ENCODE measurements around the gene TBK1. TPM values are rescaled to one million over a fixed set of nuclear protein-coding genes. Genes with fewer than 3 reads are reported as not detected.
"Not testable (repeated sequence)": the region's sequence is repeated elsewhere in the genome, so short reads cannot be mapped to it uniquely, and the experiment has no call there.

Gene TBK1
- polyA plus RNA-seq, 3 donors = 14.3 to 24.7 (median 15.5) TPM

GRCh38 chr12:64534672-64535199 lies 82.8 kb downstream of the TBK1 start:
- H3K4me3 ChIP-seq (replicated peaks in 1 of 3; ENCODE audit: low read depth in 2 of 3, low read length in 3 of 3) = no peak overlapping the region
- H3K9ac ChIP-seq (ENCODE audit: insufficient read depth, low read length, poor library complexity, severe bottlenecking) = no peak overlapping the region
- H2AFZ ChIP-seq (ENCODE audit: insufficient read depth, low read depth, low read length, poor library complexity, severe bottlenecking) = no peak overlapping the region
- DNase-seq = no peak
- Mint-ChIP-seq H3K4me1 (peaks cover 4% of the 10 kb centered on the region), H3K27ac (no peak overlapping the region), H3K36me3 (no peaks in the 10 kb centered on the region), H3K9me3 (no peaks in the 10 kb centered on the region), H3K4me3 (no peak overlapping the region), H3K27me3 (ENCODE audit: low read depth in 3 of 3) (peaks cover 3 to 10% (median 5%) of the 10 kb centered on the region in 3 donors)
- no peaks in the 10 kb centered on the region for H3K27me3 ChIP-seq (ENCODE audit: control insufficient read depth in 2 of 2, insufficient read depth in 2 of 2, low read length in 2 of 2)
- no peaks in the 10 kb centered on the region for H3K9me3 ChIP-seq (replicated peaks in 1 of 2; ENCODE audit: control insufficient read depth in 1 of 2, insufficient read depth in 1 of 2, low read length in 2 of 2)
- no peak overlapping the region for H3K27ac ChIP-seq (ENCODE audit: low read depth in 1 of 2, low read length in 2 of 2)
- no peaks in the 10 kb centered on the region for H3K36me3 ChIP-seq (replicated peaks in 1 of 2; ENCODE audit: control insufficient read depth in 1 of 2, insufficient read depth in 2 of 2, low read length in 2 of 2)
- H3K79me2 ChIP-seq (ENCODE audit: insufficient read depth, low read length) = no peaks in the 10 kb centered on the region
- H3K4me1 ChIP-seq (ENCODE audit: control insufficient read depth in 1 of 2, insufficient read depth in 2 of 2, low read length in 2 of 2) = no peaks in the 10 kb centered on the region
- no peak for TF ChIP-seq CTCF (IDR thresholded peaks at IDR 0.05)
- no peaks in the 10 kb centered on the region for H4K20me1 ChIP-seq (ENCODE audit: insufficient read depth, low read length)
- no CpG with 5 or more reads among the region's 6 CpGs for WGBS (ENCODE audit: insufficient coverage)
- H3K4me2 ChIP-seq (replicated peaks; ENCODE audit: extremely low read depth, low read length, poor library complexity, severe bottlenecking) = no peak overlapping the region
- intact Hi-C loops (cut with micrococcal nuclease) = no loop called here

DNA sequence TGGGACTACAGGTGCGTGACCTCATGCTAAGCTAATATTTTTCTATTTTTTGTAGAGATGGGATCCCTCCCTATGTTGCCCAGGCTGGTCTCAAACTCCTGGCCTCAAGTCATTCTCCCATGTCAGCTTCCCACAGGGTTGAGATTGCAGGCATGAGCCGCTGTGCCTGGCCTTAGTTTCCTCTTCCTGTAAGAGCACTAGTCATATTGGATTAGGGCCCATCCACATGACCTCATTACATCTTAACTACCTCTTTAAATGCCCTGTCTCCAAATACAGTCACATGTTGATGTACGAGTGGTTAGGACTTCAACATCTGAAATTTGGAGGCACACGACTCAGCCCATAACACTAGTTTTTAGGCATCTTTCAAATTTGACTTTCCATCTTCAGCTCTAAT lies 86.2 kb downstream of the TBK1 start:
- peak in 1 of 3 donors; percentile 19 for DNase-seq
- Mint-ChIP-seq H3K36me3 (no peaks in the 10 kb centered on the region), H3K27ac (no peak overlapping the region), H3K4me3 (no peak overlapping the region), H3K9me3 (no peaks in the 10 kb centered on the region), H3K27me3 (ENCODE audit: low read depth in 3 of 3) (peaks cover 3 to 13% (median 10%) of the 10 kb centered on the region in 3 donors), H3K4me1 (peaks cover 5% of the 10 kb centered on the region)
- no peak overlapping the region for H3K4me2 ChIP-seq (replicated peaks; ENCODE audit: extremely low read depth, low read length, poor library complexity, severe bottlenecking)
- TF ChIP-seq CTCF (IDR thresholded peaks at IDR 0.05) = no peak
- 86% methylated on average over 3 of the region's 4 CpGs for WGBS (ENCODE audit: insufficient coverage)
- H3K36me3 ChIP-seq (replicated peaks in 1 of 2; ENCODE audit: control insufficient read depth in 1 of 2, insufficient read depth in 2 of 2, low read length in 2 of 2) = no peaks in the 10 kb centered on the region
- no peak overlapping the region for H2AFZ ChIP-seq (ENCODE audit: insufficient read depth, low read depth, low read length, poor library complexity, severe bottlenecking)
- H3K4me1 ChIP-seq (ENCODE audit: control insufficient read depth in 1 of 2, insufficient read depth in 2 of 2, low read length in 2 of 2) = no peaks in the 10 kb centered on the region
- peaks cover 0 to 3% of the 10 kb centered on the region in 2 donors for H3K27me3 ChIP-seq (ENCODE audit: control insufficient read depth in 2 of 2, insufficient read depth in 2 of 2, low read length in 2 of 2)
- no peak overlapping the region for H3K4me3 ChIP-seq (replicated peaks in 1 of 3; ENCODE audit: low read depth in 2 of 3, low read length in 3 of 3)
- H3K9me3 ChIP-seq (replicated peaks in 1 of 2; ENCODE audit: control insufficient read depth in 1 of 2, insufficient read depth in 1 of 2, low read length in 2 of 2) = no peaks in the 10 kb centered on the region
- no peaks in the 10 kb centered on the region for H3K79me2 ChIP-seq (ENCODE audit: insufficient read depth, low read length)
- intact Hi-C loops (cut with micrococcal nuclease) = no loop called here
- H3K9ac ChIP-seq (ENCODE audit: insufficient read depth, low read length, poor library complexity, severe bottlenecking) = no peak overlapping the region
- H4K20me1 ChIP-seq (ENCODE audit: insufficient read depth, low read length) = no peaks in the 10 kb centered on the region
- H3K27ac ChIP-seq (ENCODE audit: low read depth in 1 of 2, low read length in 2 of 2) = no peak overlapping the region

DNA sequence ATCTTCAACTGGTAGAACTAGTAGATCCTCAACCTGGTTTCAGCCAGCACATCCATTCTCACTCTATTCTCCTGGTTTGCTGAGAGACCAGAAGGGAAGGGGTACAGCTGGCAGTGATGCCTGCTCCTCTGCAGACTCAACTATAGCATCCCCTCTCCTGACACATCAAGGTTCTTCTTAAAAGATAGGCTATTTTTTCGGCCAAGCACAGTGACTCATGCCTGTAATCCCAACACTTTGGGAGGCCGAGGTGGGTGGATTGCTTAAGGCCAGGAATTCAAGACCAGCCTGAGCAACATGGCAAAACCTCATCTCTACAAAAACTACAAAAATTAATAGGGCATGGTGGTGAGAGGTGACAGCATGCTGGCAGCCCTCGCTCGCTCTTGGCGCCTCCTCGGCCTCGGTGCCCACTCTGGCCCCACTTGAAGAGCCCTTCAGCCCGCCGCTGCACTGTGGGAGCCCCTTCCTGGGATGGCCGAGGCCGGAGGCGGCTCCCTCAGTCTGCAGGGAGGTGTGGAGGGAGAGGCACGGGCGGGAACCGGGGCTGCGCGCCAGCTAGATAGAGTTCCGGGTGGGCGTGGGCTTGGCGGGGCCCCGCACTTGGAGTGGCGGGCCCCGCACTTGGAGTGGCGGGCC lies 90.6 kb downstream of the TBK1 start:
- not testable (repeated sequence) for H3K9ac ChIP-seq (ENCODE audit: insufficient read depth, low read length, poor library complexity, severe bottlenecking); H3K36me3 Mint-ChIP-seq; H3K9me3 Mint-ChIP-seq; H3K36me3 ChIP-seq (replicated peaks in 1 of 2; ENCODE audit: control insufficient read depth in 1 of 2, insufficient read depth in 2 of 2, low read length in 2 of 2); H3K27ac Mint-ChIP-seq; H3K4me3 ChIP-seq (replicated peaks in 1 of 3; ENCODE audit: low read depth in 2 of 3, low read length in 3 of 3); H3K9me3 ChIP-seq (replicated peaks in 1 of 2; ENCODE audit: control insufficient read depth in 1 of 2, insufficient read depth in 1 of 2, low read length in 2 of 2); DNase-seq; H2AFZ ChIP-seq (ENCODE audit: insufficient read depth, low read depth, low read length, poor library complexity, severe bottlenecking); H3K4me1 ChIP-seq (ENCODE audit: control insufficient read depth in 1 of 2, insufficient read depth in 2 of 2, low read length in 2 of 2); H3K27me3 ChIP-seq (ENCODE audit: control insufficient read depth in 2 of 2, insufficient read depth in 2 of 2, low read length in 2 of 2); H3K79me2 ChIP-seq (ENCODE audit: insufficient read depth, low read length); H3K4me2 ChIP-seq (replicated peaks; ENCODE audit: extremely low read depth, low read length, poor library complexity, severe bottlenecking); H4K20me1 ChIP-seq (ENCODE audit: insufficient read depth, low read length); H3K27ac ChIP-seq (ENCODE audit: low read depth in 1 of 2, low read length in 2 of 2); H3K4me1 Mint-ChIP-seq
- WGBS (ENCODE audit: insufficient coverage) = 96% methylated on average over 10 of the region's 24 CpGs
- Mint-ChIP-seq H3K4me3 (peak overlapping the region in 1 of 2 donors; percentile 26), H3K27me3 (ENCODE audit: low read depth in 3 of 3) (peaks cover 8 to 31% (median 9%) of the 10 kb centered on the region in 3 donors)
- intact Hi-C loops (cut with micrococcal nuclease) = loop anchor here in 1 of 2 donors (10.0 kb wide), 1 partner anchor 242 kb away; no protein-coding TSS in a partner anchor

Data from CD14-positive monocyte (primary cell).